Fibroblast of pulmonary artery (primary cell): Measurements from ENCODE around the gene MVB12B.

Source experiments
- DNase-seq: peaks from one replicate; pipeline ENCODE4 v3.0.0-alpha.2; 2010; ENCODE audit warnings: low read depth
- H3K4me3 ChIP-seq: replicated peaks from 2 replicates; pipeline ENCODE4 v1.5.1; 2011; ENCODE audit warnings: low read depth, mild to moderate bottlenecking, control low read depth, low read length, moderate library complexity
- CTCF ChIP-seq: IDR thresholded peaks from 2 replicates; pipeline ENCODE4 v1.5.1; 2011; ENCODE audit warnings: mild to moderate bottlenecking, control low read depth, low read length, inconsistent platforms; ENCODE audit errors: missing control alignments

The MVB12B gene

GRCh38 chr9:126417684-126418083 is 91.1 kb downstream of the MVB12B start:
- TF ChIP-seq CTCF = no peak
- DNase-seq = no peak
- H3K4me3 ChIP-seq = no peak overlapping the region

DNA sequence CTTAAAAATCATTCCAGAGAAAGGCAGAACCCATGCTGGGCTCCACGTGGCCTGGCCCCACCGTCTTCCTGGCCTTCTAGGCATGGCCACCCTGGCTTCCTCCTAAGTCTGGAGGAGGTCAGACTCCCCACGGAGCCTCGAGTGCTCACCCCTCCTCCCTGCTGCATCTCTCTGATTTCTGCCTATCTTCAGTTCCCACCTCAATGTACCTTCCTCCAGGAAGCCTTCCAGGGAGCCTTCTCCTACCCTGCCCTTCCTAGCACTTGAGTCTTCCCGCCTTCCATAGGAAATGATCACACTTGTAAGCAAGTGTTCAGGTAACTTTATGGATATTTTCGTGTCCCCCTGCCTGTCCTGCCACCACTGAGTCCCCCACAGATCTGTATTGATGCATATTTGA is 92.0 kb downstream of the MVB12B start:
- DNase-seq = no peak
- TF ChIP-seq CTCF = no peak
- no peak overlapping the region for H3K4me3 ChIP-seq

GRCh38 chr9:126419475-126419874 is 92.8 kb downstream of the MVB12B start:
- H3K4me3 ChIP-seq = no peak overlapping the region
- DNase-seq = no peak
- TF ChIP-seq CTCF = no peak

DNA sequence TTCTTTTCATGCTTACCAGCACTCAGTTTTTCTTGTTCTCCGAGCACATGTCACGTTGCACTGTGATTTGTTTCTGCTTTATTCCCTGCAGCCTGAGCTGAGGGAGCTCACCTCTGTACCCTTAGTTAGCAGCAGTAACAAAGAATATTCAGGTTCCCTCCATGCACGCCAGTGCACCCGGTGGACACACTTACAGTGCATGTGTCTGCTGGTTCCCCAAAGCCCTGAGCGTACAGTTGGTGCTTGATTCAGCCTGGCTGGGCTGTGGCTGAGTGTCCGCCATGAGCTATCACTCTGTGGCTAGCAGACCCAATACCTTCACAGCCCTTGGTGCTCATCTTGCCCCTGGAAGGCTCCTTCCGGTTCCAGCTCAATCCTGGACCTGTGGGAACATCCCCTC is 93.5 kb downstream of the MVB12B start:
- H3K4me3 ChIP-seq = no peak overlapping the region
- DNase-seq = no peak
- TF ChIP-seq CTCF = no peak

DNA sequence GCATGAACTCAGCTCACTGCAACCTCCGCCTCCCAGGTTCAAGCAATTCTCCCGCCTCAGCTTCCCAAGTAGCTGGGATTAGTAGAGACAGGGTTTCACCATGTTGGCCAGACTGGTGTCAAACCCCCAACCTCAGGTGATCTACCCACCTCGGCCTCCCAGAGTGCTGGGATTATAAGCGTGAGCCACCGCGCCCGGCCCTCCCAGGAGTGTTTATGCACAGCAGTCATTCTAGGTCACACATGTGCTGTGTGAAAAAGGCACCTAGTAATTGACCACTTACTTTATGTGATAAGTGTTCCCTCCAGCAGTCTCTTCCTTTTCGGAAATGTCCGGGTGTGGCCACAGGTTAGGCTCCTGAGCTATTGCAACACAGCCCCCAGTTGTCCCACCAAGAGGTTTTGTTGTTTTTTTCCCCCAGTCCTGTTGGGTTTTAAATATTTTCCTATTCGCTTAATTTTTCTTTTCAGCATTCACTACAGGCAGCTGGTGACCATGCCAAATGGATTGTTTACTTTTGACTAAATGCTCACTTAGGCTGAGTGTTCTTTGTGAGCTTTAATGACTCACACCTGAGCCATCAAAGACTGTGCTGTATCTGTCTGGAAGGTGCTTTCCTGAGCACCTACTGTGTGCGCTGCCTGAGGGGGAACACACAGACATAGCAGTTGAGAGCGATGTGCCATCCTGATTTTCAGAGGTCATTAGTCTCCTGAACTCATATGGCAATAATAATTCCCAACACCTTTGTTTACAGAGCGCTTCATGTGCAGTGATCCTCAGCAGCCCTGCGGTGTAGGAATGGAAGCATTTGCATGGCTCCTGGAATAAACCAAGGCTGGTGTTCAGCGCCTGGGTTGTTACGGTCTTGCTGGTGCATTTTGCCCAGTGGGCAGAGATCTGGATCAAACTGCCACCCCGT is 94.3 kb downstream of the MVB12B start:
- no peak overlapping the region for H3K4me3 ChIP-seq
- DNase-seq = no peak
- TF ChIP-seq CTCF = no peak

- no peak for TF ChIP-seq CTCF
Observed at GRCh38 chr9:126421567-126422428, 95.2 kb downstream of the MVB12B start.

More at GRCh38 chr9:126421567-126422428, 95.2 kb downstream of the MVB12B start:
- no peak overlapping the region for H3K4me3 ChIP-seq
- no peak for DNase-seq
